SH-SY5Y (cell line): ENCODE measurements around the gene SMARCAD1.

Source experiments
- GATA2 ChIP-seq: IDR thresholded peaks from 2 replicates; pipeline ENCODE4 v1.6.1; 2011; ENCODE audit warnings: mild to moderate bottlenecking, low read depth, low read length
- GATA3 ChIP-seq: IDR thresholded peaks from 2 replicates; pipeline ENCODE4 v1.6.1; 2011; ENCODE audit warnings: low read depth, mild to moderate bottlenecking, low read length, moderate library complexity

DNA sequence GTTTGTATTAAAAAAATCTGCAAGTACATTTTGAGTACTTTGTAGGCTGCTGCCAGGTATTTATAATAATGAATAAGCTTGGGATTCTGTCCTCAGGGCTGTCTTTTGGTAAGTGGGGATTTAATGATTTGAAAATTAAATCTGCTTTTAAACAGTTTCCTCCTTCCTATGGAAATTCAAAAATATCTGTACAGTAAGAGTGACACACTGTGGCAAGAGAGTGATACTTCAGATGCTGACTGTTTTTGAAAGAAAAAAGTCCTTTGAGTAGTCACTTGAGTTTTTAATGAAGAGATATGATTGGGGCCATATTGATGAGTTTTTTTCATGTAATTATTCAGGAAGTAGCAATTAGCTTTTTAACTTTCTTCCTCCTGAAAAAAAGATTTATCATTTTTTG is 49.2 kb downstream of the SMARCAD1 start:
- TF ChIP-seq GATA2, result no peak
- no peak for TF ChIP-seq GATA3
